NCI-H2107 (cell line): ENCODE measurements around the gene AZGP1.
A peak's percentile ranks its signal among the peaks of the same experiment; 100 is the strongest.
"Not testable (repeated sequence)": the region's sequence is repeated elsewhere in the genome, so short reads cannot be mapped to it uniquely, and the experiment has no call there.

ENCODE experiments used
- DNase-seq: peaks from one replicate; lab custom pipeline; 2025; lab: John Stamatoyannopoulos, UW

Gene AZGP1

DNA sequence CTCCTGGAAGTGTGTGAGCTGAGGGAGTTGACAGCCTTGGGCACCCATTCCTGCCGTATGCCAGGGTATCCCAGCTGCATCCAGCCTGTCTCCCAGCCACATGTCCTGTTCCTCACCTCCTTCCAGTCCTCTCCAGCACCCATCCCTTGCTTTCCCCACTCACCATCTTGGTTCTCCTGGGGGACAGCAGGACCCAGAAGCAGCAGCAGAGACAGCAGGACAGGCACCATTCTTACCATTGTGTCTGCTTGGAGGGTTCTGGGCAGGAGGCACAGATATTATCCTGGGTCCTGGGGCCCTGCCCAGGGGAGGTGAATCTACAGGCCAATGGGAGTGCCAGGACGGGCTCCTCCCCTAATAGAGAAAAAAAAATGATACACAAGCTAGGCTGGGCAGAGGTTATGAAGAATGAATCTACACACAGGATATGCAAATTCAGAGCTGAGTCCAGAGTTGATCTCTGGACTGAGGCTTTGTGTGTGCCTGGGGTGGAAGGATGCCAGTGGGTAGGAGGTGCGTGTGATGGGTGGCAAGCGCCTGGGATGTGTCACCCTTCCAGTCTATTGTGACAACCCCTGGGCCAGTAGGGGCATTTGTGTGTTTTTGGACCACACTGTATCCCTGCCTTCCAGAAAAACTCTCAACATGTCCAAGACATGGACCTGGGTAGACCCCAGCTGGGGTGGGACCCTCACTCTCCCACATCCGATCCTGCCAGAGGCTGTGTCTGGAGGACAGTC, at the start of gene AZGP1:
AZGP1 (minus strand) TSS at position 250 of the 740 bp plus-strand sequence; CDS start at position 239, 11 bp downstream.
- no peak for DNase-seq

DNA sequence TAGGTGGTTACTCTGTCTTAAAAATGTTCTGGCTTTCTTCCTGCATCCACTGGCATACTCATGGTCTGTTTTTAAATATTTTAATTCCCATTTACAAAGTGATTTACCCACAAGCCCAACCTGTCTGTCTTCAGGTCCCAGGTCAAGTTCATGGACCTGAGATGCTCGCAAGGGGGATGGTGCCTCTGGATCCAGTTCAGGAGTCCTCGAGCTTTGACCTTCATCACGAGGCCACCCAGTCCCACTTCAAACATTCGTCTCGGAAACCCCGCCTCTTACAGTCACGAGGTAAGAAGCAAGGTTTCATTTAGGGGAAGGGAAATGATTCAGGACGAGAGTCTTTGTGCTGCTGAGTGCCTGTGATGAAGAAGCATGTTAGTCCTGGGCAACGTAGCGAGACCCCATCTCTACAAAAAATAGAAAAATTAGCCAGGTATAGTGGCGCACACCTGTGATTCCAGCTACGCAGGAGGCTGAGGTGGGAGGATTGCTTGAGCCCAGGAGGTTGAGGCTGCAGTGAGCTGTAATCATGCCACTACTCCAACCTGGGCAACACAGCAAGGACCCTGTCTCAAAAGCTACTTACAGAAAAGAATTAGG, 48.3 kb upstream of the AZGP1 start:
- DNase-seq = no peak

DNA sequence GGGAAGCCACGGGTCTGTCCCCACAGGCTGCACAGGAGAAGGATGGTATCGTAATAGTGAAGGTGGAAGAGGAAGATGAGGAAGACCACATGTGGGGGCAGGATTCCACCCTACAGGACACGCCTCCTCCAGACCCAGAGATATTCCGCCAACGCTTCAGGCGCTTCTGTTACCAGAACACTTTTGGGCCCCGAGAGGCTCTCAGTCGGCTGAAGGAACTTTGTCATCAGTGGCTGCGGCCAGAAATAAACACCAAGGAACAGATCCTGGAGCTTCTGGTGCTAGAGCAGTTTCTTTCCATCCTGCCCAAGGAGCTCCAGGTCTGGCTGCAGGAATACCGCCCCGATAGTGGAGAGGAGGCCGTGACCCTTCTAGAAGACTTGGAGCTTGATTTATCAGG, 47.7 kb upstream of the AZGP1 start:
- DNase-seq = no peak

DNA sequence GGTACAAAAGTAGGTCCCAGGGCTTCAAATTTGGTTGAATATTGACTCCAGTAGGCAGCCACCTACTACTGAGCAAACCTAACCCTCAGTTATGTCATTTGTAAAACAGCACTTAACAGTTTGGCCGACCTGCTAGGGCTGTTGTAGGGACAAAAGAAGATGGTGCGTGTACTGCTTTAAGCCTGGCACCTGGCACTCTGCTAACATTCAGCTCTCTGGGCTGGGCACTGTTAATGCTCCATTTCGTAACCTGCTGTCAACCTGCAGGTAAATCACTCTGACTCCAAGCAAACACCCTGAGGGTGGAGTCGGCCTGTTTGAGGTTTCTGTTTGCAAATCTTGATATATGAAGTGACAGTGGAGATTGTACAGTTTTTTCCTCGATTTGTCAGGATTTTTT, 46.8 kb upstream of the AZGP1 start:
- peak; percentile 12 for DNase-seq

DNA sequence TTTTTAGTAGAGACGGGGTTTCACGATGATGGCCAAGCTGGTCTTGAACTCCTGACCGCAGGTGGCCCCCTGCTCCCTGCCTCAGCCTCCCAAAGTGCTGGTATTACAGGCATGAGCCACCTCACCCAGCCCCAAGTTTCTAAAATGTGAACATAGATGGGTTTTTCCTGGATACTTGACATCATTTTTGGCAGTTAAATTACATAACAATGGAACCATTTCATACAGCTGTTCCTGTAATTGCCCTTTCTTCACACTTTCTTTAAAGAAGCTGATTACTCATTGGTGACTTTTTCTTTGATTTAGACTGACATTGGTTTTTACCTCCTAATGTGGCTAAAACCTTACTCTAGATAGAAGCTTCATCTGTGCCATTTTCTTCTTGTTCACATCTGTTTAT, 45.5 kb upstream of the AZGP1 start:
- DNase-seq = no peak

DNA sequence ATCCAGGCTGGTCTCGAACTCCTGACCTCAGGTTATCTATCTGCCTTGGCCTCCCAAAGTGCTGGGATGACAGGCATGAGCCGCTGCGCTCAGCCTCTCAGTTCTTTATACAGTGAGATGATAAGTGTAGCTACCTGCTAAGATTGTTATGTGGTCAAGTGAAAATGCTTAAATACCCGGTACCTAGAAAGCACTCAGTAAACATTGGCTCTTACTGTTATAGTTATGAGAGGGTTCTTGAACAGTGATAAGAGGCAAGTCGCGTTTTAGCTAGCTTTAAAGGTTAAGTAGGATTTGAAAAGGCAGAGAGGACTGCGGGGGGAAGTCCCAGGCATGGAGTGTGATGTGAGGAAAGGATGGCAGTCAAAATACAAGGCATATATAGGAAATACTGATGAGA, 44.1 kb upstream of the AZGP1 start:
- DNase-seq = no peak

DNA sequence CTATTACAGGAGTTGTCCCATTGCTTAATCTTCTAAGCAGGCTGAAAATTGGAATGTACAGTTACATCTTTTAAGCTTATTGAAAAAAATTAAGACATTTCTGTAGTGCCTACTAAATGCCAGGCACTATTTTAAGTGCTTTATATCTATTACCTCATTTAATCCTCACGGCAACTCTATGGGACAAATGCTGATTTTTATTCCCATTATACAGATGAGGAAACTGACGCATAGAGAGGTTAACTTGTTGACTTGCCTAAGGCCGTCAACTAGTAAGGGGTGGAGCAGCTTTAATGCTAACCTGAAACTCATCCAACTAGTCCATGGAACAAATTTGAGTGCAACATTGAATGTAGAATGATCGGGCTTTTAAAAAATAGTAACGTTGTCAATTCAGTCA, 42.0 kb upstream of the AZGP1 start:
- no peak for DNase-seq

DNA sequence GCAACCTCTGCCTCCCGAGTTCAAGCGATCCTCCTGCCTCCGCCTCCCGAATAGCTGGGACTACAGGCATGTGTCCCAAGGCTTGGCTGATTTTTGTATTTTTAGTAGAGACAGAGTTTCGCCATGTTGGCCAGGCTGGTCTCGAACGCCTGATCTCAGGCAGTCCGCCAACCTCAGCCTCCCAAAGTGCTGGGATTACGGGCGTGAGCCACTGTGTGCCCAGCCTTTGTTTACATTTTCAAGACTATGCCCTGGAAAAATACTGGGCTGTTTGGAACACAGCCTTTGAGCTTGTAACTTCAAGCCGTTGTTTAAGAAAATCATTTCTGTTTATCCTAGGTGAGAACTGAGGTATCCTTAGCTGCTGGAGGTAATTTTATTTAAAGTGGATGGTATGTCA, 41.5 kb upstream of the AZGP1 start:
- DNase-seq = no peak

DNA sequence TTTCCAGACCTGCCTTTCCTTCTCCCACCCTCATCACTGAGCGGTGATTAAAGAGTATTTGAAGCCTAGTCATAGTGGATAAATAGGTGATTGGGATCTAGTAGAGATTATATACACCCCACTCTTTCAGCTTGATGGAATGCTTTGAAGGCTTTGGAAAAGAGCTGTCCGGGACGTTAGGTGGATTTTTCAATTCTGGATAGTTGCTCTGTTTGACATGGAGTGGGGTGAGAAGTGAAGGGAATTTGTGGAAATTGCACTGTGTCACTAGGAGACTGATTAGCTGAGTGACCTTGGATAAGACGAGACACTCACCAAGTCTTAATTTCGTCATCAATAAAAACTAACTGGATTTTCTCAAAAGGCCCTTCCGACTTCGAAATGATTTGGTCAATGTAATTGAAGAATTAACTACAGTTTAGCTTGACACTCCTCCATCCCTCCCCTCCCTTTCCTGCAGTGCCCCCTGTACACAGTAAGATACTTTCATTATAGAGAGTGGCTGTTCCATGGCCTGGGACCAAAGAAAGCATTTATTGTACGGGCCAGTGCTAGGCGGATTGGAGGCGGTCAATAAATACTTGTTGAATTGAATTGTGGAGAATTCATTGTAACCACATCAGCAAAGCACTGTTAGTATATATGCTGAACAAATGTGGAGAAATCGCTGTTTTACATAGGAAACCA, 40.5 kb upstream of the AZGP1 start:
- no peak for DNase-seq

DNA sequence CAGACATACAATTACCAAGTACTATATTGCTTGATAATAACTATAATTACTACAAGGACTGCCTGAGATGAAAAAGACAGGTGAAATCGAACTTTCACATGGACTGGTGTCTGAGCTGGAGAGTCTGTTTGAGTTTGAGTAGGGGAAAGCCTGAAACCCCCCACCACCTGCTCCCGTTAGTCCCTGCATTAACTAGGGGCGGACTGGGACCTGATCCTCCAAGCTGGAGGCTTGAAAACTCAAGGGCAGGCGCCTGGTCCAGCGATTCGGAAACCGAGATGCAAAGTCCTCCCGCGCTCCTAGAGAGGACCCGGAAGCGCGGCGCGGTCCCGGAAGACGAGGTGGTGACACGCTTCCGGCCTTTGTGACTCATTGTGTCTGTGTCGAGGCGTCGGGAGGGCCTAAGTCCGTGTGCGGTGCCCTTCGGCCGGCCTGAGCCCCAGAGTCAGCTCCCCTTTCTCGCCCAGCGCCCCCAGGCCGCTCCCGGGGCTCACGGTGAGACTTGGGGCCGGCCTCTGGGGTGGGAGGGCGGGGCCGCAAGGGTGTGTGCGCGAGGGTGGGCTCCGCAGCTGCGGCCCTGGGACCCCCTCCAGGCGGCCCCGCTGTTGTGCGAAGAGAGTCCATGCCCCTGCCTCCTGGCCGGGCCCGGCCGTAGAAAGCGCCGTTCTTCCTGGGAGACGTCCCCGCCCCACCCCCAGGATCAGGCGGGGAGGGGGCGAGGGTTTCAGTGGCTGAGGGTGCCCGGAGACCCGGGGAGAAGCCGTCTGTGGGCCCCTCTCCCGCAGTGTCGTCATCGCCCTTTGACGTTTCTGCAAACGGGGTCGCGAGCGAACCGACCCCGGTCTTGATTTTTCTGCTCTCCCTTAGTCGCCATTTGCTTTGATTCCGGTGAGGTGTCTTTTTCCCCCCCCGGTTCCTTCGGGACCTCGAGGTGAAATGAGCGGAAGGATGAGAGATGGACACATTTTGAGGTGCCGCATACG, 39.7 kb upstream of the AZGP1 start, which contains the start of gene ZKSCAN1:
ZKSCAN1 (plus strand) TSS at position 365 of the 983 bp plus-strand sequence. CDS start 7,911 bp downstream, outside the sequence.
- DNase-seq = peak; percentile 91

DNA sequence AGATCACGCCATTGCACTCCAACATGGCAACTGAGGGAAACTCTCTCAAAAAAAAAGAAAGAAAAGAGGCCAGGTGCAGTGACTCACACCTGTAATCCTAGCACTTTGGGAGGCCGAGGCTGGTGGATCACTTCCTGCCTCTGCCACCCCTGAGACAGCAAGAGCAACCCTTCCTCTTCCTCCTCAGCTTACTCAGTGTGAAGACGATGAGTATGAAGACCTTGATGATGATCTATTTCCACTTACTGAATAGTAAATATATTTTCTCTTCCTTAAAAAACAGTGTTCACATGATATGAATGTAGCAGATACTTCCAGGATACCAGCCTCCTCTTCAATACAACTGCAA, 37.5 kb upstream of the AZGP1 start:
- DNase-seq = no peak

DNA sequence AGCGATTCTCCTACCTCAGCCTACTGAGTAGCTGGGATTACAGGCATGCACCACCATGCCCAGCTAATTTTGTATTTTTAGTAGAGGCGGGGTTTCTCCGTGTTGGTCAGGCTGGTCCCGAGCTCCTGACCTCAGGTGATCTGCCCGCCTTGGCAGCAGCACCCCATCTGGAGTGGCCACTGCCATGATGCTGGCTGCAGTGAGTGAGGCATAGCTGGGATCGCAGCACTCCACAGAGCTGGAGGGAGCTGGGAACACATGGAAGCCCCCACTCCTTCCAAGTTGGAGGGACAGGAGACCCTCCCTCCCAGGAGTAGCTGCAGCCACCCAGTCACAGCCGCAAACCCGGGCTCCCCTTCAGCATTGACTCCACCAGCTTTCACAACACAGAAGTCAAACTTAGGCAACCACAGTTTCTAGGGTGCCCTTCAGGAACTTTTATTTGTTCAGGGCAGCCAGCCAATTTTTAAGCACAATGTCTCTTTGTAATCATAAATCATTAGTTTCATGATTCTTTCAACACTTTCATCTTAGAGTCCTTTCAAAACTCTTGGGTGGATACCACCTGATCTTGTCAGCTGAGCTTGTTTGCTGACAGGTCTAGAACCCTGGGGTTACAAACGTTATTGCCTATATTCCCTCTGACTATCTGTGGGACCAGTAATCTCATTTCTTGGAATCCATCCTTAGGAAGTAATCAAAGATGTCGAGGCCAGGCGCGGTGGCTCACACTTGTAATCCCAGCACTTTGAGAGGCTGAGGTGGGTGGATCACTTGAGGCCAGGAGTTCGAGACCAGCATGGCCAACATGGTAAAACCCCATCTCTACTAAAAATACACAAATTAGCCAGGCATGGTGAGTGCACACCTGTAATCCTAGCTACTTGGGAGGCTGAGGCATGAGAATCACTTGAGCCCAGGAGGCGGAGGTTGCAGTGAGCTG, 36.8 kb upstream of the AZGP1 start:
- DNase-seq = not testable (repeated sequence)

DNA sequence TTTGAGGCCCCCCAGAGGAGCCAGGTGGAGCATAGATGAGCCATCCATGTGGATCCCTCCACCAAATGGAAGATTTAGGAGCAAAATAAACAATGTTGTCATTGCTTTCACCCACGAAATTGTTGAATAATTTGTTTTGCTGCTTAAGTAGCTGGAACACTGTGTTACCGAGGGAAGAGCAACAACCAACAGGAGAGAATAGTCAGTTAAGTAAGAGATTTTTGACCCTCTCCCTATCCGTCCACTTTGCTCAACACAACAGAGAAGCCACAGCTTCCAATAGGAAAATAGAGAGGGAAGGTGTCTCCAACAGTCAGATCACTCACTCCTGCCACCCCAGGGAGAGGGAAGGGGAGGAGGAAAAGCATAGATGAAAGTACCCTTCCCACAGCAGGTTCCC, 35.7 kb upstream of the AZGP1 start:
- no peak for DNase-seq

DNA sequence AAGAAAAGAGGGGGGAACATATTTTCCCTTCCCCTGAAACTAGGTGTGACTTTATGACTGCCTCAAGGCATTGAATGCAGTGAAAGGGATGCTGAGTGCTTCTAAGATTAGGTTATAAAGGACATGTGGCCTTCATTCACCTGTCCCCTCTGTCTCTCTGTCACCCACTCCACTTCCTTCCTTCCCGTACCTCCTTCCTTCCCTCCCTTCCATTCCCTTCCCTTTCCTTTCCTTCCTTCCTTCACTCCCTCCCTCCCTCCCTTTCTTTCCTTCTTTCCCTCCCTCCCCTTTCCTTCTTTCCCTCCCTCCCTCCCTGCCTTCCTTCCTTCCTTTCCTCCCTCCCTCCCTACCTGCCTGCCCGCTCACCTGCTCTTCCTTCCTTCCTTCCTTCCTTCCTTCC, 35.1 kb upstream of the AZGP1 start:
- DNase-seq = no peak

DNA sequence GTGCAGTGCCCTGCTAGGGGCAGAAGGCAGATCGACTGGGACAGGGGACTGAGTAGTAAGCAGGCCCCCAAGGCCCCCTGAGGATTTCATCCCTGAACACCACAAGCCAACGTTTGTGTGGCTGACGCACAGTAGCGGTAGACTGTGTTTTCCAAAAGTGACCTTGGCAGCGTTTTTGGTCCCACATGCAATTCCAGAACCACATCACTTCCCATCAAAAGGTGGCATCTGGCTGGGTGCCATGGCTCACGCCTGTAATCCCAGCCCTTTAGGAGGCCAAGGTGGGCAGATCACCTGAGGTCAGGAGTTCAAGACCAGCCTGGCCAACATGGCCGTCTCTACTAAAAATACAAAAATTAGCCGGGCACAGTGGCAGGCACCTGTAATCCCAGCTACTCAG, 34.1 kb upstream of the AZGP1 start:
- DNase-seq = not testable (repeated sequence)

DNA sequence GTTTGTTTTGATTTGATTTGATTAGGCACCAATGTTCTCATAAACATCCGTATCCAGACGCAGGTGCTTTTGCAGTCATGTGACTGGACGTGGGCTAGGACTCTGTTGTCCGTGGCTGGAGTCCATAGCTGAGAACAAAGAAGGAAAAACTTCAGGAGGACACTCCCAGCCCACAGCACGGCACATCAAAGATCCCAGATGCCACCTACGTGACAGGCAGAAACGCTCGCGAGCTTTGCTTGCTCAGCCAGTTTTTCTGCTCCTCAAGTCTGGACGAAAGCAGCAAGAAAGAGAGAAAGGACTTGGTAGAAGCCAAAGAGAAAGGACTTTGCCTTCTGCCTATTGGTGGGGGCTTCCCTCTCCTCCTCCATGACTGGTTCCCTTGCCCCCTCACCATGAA, 32.7 kb upstream of the AZGP1 start:
- no peak for DNase-seq

DNA sequence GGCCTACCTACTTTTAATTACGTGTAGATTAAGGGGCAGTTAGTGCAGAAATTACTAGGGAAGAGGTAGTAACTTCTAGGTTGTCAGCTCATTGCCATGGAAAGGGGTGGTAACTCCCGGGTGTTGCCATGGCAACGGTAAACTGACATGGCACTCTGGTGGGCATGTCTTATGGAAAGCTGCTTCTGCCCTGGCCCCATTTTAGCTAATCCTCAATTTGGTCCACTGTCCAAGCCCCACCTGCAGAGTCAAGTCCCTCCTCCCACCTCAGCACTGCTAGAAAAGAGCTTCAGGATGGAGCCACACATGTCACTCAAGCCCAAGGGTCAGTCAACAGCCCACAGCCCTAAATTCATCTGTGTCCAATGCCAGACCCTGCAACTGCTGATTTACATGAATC, 32.1 kb upstream of the AZGP1 start:
- DNase-seq = no peak

DNA sequence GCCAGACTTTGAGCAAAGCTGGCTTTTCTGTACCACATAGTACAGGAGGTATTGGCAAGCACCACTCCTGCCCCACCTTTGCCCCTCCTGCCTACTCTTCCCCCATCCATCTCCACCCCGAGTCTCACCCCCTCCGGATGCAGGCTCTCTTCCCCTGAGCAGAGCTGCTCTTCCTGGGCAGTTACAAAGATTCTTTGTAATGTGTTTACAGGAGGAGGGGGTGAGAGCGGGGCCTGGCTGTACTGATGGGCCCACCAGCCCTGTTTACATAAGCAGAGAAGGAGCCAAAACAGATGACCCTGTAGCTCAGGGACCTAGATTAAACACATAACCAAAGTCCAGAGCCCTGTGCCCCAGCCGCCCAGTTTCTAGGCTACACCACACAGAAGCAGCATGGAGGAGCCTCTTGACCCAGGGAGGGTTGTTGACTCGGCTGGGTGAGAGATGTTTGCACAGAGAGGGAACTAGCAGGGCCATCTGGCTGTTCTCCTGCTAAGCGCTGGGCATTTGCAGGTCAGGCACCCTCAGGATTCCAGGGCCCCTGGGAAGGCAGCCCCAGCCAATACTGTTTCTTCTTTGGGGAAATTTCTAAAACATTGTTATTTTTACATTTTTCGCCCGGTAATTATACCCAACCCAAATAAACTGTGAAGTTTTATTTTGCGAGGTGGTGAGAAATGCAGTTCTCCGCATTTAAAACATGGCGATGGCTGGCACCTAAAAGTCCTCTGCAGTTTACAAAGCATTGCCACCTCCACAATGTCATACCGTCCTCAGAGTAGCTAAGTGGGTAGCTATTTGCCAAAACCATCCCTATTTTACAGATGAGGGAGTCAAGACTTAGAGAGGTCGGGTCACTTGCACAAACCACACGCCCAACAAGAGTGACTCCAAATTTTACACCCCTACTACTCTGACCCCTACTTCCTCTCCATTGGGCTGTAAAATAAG, 28.2 kb upstream of the AZGP1 start:
- DNase-seq = no peak

DNA sequence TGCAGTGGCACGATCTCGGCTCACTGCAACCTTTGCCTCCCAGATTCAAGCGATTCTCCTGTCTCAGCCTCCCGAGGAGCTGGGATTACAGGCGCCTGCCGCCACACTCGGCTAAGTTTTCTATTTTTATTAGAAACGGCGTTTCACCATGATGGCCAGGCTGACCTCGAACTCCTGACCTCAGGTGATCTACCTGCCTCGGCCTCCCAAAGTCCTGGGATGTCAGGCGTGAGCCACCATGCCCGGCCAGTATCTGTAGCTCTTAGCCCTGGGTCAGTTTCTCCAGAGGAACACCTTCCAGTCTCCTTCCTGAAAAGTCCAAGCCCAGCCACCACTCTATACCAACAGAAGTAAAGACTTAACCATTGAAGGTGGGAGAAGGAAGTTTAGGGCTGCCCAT, 24.4 kb upstream of the AZGP1 start:
- no peak for DNase-seq
